ENCODE measurements around the gene HBG2.

Gene HBG2

GRCh38 chr11:5226732-5227310 lies 27.8 kb downstream of the HBG2 start, which contains the start of gene HBB:
Gene HBB, minus strand, starts transcription at chr11:5227071. Its CDS starts 50 bp downstream, at chr11:5227021.
- DNase-seq, result no peak

GRCh38 chr11:5225480-5225871 lies 29.1 kb downstream of the HBG2 start:
- DNase-seq, result no peak

- DNase-seq, result no peak
These were observed 29.8 kb downstream of the HBG2 start for GRCh38 chr11:5224538-5225479.

GRCh38 chr11:5223686-5224085 lies 30.9 kb downstream of the HBG2 start:
- no peak for DNase-seq

- no peak for DNase-seq
These were observed 31.4 kb downstream of the HBG2 start for GRCh38 chr11:5223146-5223545.

GRCh38 chr11:5210376-5210885 lies 44.1 kb downstream of the HBG2 start:
- DNase-seq, result no peak

GRCh38 chr11:5204787-5205186 lies 49.8 kb downstream of the HBG2 start:
- no peak for DNase-seq

- no peak for DNase-seq
These were observed 51.2 kb downstream of the HBG2 start for GRCh38 chr11:5203366-5203765.
